NK-92 (cell line): ENCODE results near the gene LIN28B.
"Not testable (repeated sequence)": the region's sequence is repeated elsewhere in the genome, so short reads cannot be mapped to it uniquely, and the experiment has no call there.

Experiments used
- DNase-seq: peaks from one replicate; lab custom pipeline; 2025; ENCODE audit not compliant: unreplicated experiment; lab: John Stamatoyannopoulos, UW

LIN28B gene, protein sequence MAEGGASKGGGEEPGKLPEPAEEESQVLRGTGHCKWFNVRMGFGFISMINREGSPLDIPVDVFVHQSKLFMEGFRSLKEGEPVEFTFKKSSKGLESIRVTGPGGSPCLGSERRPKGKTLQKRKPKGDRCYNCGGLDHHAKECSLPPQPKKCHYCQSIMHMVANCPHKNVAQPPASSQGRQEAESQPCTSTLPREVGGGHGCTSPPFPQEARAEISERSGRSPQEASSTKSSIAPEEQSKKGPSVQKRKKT

DNA sequence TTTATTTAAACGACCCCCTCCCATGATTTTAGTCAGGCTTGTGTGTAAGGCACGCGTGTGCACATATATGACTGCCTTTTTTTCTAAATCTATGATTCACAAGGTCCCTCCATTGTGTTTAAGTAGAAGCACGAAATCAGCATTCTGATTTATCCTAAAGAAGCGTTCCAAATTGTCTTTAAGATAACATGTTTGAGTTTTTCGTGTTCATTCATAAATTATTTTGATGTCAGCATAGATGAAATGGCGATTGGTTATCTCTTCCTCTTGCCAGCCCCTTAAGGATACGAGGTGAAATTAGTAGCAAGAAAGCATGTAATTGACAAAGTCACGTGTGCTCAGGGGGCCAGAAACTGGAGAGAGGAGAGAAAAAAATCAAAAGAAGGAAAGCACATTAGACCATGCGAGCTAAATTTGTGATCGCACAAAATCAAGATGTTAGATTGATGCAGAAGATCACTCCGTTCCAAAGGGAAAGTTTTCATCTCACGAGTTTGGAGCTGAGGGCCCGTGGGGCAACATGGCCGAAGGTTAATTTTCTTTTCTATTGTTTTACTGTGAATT, at the start of gene LIN28B:
TSS of gene LIN28B (plus strand) at position 377 of the 564 bp plus-strand sequence. CDS start at position 521, 144 bp downstream.
- no peak for DNase-seq

GRCh38 chr6:104908031-104908887, 48.6 kb upstream of the LIN28B start:
- DNase-seq, result no peak

GRCh38 chr6:104908888-104909525, 47.9 kb upstream of the LIN28B start:
- no peak for DNase-seq

GRCh38 chr6:104921896-104922295, 35.0 kb upstream of the LIN28B start:
- no peak for DNase-seq

- no peak for DNase-seq
These were observed 28.8 kb upstream of the LIN28B start for GRCh38 chr6:104928141-104928540.

DNA sequence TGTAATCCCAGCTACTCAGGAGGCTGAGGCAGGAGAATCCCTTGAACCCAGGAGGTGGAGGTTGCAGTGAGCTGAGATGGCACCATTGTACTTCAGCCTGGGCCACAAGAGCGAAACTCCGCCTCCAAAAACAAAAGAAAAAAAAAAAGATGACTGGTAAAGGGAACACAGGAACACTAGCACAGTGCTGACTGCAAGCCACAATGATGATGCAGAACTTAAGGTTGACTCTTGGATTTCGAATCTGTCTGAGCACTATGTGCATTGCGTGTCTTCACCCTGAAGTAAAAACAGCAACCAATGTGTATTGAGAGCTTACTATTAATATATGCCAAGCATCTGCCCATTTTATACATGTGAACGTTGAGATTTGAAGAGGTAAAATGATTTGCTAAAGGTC, 27.6 kb upstream of the LIN28B start:
- no peak for DNase-seq

- DNase-seq, result no peak
These were observed 26.0 kb upstream of the LIN28B start for GRCh38 chr6:104930939-104931338.

DNA sequence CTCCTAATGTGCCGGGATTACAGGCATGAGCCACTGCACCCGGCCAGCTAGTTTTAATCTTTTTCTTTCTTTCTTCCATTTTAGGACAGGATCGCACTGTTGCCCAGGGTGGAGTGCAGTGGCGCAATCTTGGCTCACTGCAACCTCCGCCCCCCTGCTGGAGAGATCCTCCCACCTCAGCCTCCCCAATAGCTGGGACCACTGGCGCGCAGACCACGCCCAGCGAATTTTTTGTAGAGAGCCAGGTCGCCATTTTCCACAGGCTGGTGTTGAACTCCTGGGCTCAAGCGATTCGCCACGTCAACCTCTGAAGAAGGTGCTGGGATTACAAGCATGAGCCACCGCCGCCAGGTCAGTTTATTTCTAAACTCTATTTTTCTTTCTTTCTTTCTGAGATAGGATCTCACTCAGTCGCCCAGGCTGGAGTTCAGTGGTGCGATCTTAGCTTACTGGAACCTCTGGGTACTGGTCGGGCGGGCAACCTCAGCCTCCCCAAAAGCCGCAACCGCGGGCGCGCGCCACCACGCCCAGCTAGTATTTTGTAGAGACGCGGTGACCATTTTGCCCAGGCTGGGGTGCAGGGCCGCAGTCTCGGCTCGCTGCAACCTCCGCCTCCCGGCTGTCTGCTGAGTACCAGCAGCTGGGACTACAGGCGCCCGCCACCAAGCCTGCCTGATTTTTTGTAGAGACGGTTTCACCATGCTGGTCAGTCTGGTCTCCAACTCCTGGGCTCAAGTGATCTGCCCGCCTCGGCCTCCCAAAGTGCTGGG, 20.0 kb upstream of the LIN28B start:
- no peak for DNase-seq

GRCh38 chr6:104940238-104940892, 16.5 kb upstream of the LIN28B start:
- DNase-seq, result no peak

DNA sequence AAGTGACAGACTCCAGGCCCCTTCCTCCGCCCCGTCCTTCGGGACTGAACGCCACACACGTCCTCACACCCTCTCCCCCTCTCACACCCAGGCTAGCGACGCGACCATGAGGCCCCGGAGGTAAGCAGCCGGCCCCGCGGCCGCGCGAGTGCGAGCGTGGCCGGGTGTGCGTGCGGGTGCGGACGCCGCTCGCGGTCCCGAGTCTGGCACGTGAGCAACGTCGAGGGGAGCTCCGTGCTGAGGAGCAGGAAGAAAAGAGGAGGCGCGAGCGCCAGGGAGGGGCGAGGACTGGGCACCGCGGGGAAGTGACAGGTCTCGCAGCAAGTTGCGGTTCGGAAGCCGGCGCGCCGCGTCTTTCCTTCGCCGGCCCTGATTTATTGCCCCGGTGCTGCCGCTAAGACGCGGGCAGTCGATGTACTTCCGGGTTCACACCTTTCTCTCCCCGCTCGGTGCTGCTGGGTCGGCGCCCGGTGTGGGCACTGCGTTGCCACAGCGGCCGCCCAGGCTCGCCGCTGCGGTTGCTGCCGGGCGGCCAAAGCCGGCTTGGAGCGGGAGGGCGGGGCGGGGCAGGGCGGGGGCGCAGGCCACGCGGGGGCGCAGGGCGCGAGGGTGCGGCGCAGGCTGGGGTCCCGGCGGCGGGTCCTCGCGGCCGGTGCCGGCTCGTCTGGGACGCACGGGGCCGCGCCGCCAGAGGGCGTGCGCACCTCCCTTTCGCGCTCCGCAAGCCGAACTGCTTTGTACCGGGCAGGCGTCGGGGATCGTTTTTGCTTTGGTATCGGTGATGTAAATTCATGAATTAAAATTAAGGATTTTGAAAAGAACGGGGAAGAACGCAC, 15.8 kb upstream of the LIN28B start:
- DNase-seq, result no peak

DNA sequence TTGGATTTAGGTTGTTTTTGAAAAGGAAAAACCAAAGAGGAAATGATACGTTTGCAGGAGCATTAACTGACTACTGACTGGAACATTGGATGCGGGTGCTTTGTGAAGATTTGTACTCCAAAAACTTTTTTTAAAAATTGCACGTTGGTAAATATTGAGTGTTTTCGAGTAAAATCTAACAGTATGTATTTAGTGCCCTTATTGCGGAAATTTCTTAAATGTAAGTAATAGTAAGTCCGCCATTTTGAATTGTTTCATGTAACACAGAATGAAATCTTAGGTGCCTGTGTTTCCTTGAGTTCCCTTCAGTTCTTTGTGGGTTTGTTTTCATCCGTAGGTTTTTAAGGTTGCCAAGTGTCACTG, 15.2 kb upstream of the LIN28B start:
- DNase-seq, result no peak

GRCh38 chr6:104943781-104944180, 13.1 kb upstream of the LIN28B start:
- no peak for DNase-seq

DNA sequence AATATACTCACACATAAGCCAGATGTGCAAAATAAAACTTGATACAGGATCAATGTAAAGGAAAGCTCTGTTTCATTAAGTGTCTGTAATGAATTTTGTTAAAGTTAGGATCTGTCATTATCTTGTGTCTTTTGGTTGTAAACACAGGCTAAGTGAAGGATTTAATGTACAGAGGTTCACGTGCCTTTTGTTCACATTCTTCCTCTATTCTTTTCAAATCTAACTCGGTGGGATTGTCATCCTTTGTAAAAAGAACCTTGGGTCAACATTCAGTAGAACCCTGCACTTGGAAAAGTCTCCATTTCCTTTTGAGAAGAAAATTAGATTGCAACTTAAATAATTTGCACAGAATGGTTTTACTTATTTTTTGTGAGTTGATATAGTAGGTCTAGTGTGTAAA, 7.7 kb upstream of the LIN28B start:
- no peak for DNase-seq

DNA sequence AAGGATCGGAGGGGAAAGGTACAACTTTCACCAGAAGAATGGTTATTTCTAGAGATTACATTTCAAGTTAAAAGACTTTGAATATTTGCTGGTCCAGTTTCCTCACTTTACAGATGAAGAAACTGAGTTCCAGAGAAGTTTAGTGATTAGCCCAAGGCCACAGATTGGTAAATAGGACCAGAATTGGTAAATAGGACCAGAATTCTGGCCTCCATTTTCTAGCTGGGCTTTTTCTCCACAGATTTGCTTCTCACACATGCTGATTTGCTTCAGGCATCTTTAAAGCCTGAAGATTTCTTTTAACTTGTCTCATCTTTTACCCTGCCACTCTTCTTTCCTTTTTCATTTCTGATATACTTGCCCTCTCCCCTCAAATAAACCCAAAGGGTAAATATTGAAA, 5.2 kb upstream of the LIN28B start:
- DNase-seq, result no peak

- DNase-seq, result no peak
These were observed 4.0 kb upstream of the LIN28B start for GRCh38 chr6:104952911-104953399.

- DNase-seq, result not testable (repeated sequence)
These were observed 3.3 kb upstream of the LIN28B start for GRCh38 chr6:104953400-104954189.

GRCh38 chr6:104954190-104954797, 2.6 kb upstream of the LIN28B start:
- DNase-seq, result no peak

DNA sequence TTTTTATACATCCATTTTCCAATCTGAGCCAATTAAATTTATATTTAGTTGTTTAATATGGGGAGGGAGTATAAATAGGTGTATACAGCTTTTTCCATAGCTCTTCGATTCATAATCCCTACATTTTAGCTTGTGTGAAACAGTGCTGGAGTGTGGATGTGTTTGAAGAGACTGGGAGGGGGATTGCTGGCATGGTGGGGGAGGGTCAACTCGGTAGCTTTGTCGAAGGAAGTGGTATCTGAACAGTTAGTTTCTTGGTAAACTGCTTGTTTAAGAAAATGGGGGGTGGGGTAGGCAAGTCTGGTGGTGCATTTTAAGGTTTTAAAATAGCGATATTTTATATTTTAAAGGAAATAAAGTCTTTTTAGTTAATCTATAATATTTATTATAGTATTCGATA, 1.4 kb upstream of the LIN28B start:
- DNase-seq, result no peak
